Right lobe of liver (tissue), 6 donors: Measurements from ENCODE around the gene ADGRA1. TPM values are rescaled to one million over a fixed set of nuclear protein-coding genes. Genes with fewer than 3 reads are reported as not detected.
"Not testable (repeated sequence)": the region's sequence is repeated elsewhere in the genome, so short reads cannot be mapped to it uniquely, and the experiment has no call there.

ENCODE experiments used
- ATAC-seq, 4 donors: fragments of 200-7000 bp; cut with Tn5 transposase; one replicate each; pipeline ENCODE4 v1.9.1; 2020; ENCODE audit warnings: mild to moderate bottlenecking in 4 of 4, moderate library complexity in 4 of 4
- DNase-seq, 3 donors: peaks; one replicate each; pipeline ENCODE4 v3.0.0-alpha.2; 2020
- H3K27ac ChIP-seq, 3 donors: fragments of 200-600 bp; one replicate each; pipeline ENCODE4 v1.8.0; 2022
- H3K27me3 ChIP-seq, 2 donors: fragments of 200-600 bp; one replicate each; pipeline ENCODE4 v1.8.0; 2022
- H3K36me3 ChIP-seq, 4 donors: fragments of 200-600 bp; sonication (generic) in 1 of 4; one replicate each; pipeline versions ENCODE4 v1.5.1 to v1.8.0; 2017 to 2022; ENCODE audit warnings: control low read depth in 1 of 4
- H3K4me1 ChIP-seq, 4 donors: fragments of 200-600 bp; sonication (generic) in 1 of 4; one replicate each; pipeline versions ENCODE4 v1.5.1 to v1.8.0; 2017 to 2022; ENCODE audit warnings: control low read depth in 1 of 4
- H3K4me3 ChIP-seq, 3 donors: fragments of 200-600 bp; one replicate each; pipeline ENCODE4 v1.8.0; 2022
- H3K9me3 ChIP-seq, 4 donors: fragments of 200-600 bp; sonication (generic) in 1 of 4; one replicate each; pipeline versions ENCODE4 v1.5.1 to v1.8.0; 2017 to 2022; ENCODE audit warnings: control low read depth in 1 of 4
- POLR2A ChIP-seq: fragments of 450-650 bp; IDR thresholded peaks from one replicate; pipeline ENCODE4 v1.6.1; 2017; ENCODE audit warnings: antibody characterized with exemption, mild to moderate bottlenecking
- WGBS: methylation state at CpG from one replicate; pipeline ENCODE4 v1.1.6; 2018; ENCODE audit warnings: low coverage, low lambda C conversion rate; ENCODE audit not compliant: insufficient coverage; ENCODE audit errors: missing lambda C conversion rate; 5-methylcytosine and 5-hydroxymethylcytosine counted together
- intact Hi-C, 2 donors: fragments of 100-400 bp; cut with DNase I; formaldehyde crosslinking; loops; one replicate each; pipeline versions ENCODE4 v1.11.2 to v1.14.1; 2022
- total RNA-seq, 6 experiments: library from RNA; depleted of rRNA in 2 of 6; stranded (reverse); fragments of >200 nt in 2 of 6; fragmentation: NEBNext Ultra II Directional in 3 of 6; extraction: Animal tissue kit (Norgen Biotek cat#: 25700) in 3 of 6; gene quantifications; one replicate each; pipeline versions ENCODE4 v1.1.0 to v1.2.4, GENCODE V29; 2016 to 2023
- TF ChIP-seq, protein P1 (sequence below), 4 donors: fragments of 200-600 bp in 3 of 4; fragments of 450-650 bp in 1 of 4; IDR thresholded peaks; one replicate each; pipeline versions ENCODE4 v1.5.1 to v1.8.0; 2016 to 2022; ENCODE audit warnings: antibody characterized with exemption in 4 of 4, mild to moderate bottlenecking in 2 of 4
- donor health status: DM: no; HTN: yes; CAD: no.
- donor health status: DM: no; HTN: no; CAD: no.
- donor health status: DM: no; HTN: no; CAD: no.
- donor health status: DM: no; HTN: yes; CAD: no.
- donor health status: DM: no; HTN: yes; CAD: no.

Gene ADGRA1
- total RNA-seq, 6 experiments from 2014 or later: 0.10 to 0.46 (median 0.16) TPM; not detected in 1

GRCh38 chr10:133134411-133135115 is 46.8 kb downstream of the ADGRA1 start:
- Histone ChIP-seq H3K27me3 (no peaks in the 10 kb centered on the region), H3K4me3 (no peak overlapping the region), H3K36me3 (no peaks in the 10 kb centered on the region), H3K27ac (no peak overlapping the region), H3K4me1 (no peaks in the 10 kb centered on the region), H3K9me3 (no peaks in the 10 kb centered on the region)
- intact Hi-C loops: no loop called here
- no peak for TF ChIP-seq POLR2A
- TF ChIP-seq, protein P1, sequence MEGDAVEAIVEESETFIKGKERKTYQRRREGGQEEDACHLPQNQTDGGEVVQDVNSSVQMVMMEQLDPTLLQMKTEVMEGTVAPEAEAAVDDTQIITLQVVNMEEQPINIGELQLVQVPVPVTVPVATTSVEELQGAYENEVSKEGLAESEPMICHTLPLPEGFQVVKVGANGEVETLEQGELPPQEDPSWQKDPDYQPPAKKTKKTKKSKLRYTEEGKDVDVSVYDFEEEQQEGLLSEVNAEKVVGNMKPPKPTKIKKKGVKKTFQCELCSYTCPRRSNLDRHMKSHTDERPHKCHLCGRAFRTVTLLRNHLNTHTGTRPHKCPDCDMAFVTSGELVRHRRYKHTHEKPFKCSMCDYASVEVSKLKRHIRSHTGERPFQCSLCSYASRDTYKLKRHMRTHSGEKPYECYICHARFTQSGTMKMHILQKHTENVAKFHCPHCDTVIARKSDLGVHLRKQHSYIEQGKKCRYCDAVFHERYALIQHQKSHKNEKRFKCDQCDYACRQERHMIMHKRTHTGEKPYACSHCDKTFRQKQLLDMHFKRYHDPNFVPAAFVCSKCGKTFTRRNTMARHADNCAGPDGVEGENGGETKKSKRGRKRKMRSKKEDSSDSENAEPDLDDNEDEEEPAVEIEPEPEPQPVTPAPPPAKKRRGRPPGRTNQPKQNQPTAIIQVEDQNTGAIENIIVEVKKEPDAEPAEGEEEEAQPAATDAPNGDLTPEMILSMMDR (IDR thresholded peaks at IDR 0.05): no peak
- ATAC-seq (peak in 3 of 4 donors; percentile 14 to 31 (median 17)), DNase-seq (peak in 2 of 3 donors; percentile 29 to 45)
- WGBS: 54% methylated on average over 7 of the region's 20 CpGs

DNA sequence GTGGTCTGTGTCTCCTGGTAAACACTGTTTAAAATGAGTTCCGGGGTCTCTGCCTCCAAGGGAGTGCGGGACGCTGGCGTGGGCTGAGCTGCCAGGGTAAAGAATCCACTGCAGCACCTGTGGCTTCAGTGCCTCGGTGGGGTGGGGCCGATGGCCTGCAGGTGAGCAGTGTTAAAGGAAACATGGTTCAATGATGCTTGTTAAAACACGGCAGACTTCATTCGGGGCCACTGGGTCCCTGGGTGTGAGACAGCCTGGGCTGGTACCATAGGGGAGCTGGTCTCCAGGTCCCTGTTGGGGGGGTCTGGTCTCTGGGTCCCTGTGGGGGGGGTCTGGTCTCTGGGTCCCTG is 47.4 kb downstream of the ADGRA1 start:
- TF ChIP-seq, protein P1 (IDR thresholded peaks at IDR 0.05): no peak
- H3K27ac ChIP-seq: no peak overlapping the region
- ATAC-seq: no peak
- no peaks in the 10 kb centered on the region for H3K27me3 ChIP-seq
- H3K4me1 ChIP-seq: no peaks in the 10 kb centered on the region
- H3K4me3 ChIP-seq: no peak overlapping the region
- DNase-seq: peak in 2 of 3 donors; percentile 18 to 35
- 38% methylated on average over 2 of the region's 8 CpGs for WGBS
- H3K9me3 ChIP-seq: no peaks in the 10 kb centered on the region
- no peaks in the 10 kb centered on the region for H3K36me3 ChIP-seq
- intact Hi-C loops: no loop called here

DNA sequence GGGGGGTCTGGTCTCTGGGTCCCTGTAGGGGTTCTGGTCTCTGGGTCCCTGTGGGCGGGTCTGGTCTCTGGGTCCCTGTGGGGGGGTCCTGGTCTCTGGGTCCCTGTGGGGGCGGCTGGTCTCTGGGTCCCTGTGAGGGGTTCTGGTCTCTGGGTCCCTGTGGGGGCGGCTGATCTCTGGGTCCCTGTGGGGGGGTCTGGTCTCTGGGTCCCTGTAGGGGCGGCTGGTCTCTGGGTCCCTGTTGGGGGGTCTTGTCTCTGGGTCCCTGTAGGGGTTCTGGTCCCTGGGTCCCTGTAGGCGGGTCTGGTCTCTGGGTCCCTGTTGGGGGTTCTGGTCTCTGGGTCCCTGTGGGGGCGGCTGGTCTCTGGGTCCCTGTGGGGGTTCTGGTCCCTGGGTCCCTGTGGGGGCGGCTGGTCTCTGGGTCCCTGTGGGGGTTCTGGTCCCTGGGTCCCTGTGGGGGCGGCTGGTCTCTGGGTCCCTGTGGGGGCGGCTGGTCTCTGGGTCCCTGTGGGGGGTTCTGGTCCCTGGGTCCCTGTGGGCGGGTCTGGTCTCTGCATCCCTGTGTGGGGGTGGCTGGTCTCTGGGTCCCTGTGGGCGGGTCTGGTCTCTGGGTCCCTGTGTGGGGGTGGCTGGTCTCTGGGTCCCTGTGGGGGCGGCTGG is 49.9 kb downstream of the ADGRA1 start:
- ATAC-seq, H3K4me1 ChIP-seq, H3K36me3 ChIP-seq, intact Hi-C loops, H3K4me3 ChIP-seq, H3K27me3 ChIP-seq, H3K9me3 ChIP-seq, H3K27ac ChIP-seq: not testable (repeated sequence)
- whole genome bisulfite sequencing: 67% methylated on average over 1 of the region's 12 CpGs
- DNase-seq: peak in 2 of 3 donors; percentile 26 to 29

- Histone ChIP-seq H3K27me3 (no peaks in the 10 kb centered on the region), H3K4me3 (no peak overlapping the region), H3K4me1 (no peaks in the 10 kb centered on the region), H3K27ac (no peak overlapping the region), H3K9me3 (no peaks in the 10 kb centered on the region), H3K36me3 (no peaks in the 10 kb centered on the region)
- intact Hi-C loops: no loop called here
- DNase-seq (peak; percentile 14 to 45 (median 23)), ATAC-seq (no peak)
- TF ChIP-seq, protein P1 (IDR thresholded peaks at IDR 0.05): no peak
- no peak for TF ChIP-seq POLR2A
- 35% methylated on average over 4 of the region's 17 CpGs for WGBS
Observed at GRCh38 chr10:133139551-133140065, 51.9 kb downstream of the ADGRA1 start.
